ENCODE results near the gene LETM1. TPM values are rescaled to one million over a fixed set of nuclear protein-coding genes. Genes with fewer than 3 reads are reported as not detected.

LETM1 gene
- total RNA-seq, 1 donor from 2014 or later, result 64.1 TPM

GRCh38 chr4:1830642-1831228 lies 25.2 kb downstream of the LETM1 start:
- intact Hi-C loops (cut with micrococcal nuclease), result no loop called here

GRCh38 chr4:1830234-1830633 lies 25.7 kb downstream of the LETM1 start:
- intact Hi-C loops (cut with micrococcal nuclease), result no loop called here

DNA sequence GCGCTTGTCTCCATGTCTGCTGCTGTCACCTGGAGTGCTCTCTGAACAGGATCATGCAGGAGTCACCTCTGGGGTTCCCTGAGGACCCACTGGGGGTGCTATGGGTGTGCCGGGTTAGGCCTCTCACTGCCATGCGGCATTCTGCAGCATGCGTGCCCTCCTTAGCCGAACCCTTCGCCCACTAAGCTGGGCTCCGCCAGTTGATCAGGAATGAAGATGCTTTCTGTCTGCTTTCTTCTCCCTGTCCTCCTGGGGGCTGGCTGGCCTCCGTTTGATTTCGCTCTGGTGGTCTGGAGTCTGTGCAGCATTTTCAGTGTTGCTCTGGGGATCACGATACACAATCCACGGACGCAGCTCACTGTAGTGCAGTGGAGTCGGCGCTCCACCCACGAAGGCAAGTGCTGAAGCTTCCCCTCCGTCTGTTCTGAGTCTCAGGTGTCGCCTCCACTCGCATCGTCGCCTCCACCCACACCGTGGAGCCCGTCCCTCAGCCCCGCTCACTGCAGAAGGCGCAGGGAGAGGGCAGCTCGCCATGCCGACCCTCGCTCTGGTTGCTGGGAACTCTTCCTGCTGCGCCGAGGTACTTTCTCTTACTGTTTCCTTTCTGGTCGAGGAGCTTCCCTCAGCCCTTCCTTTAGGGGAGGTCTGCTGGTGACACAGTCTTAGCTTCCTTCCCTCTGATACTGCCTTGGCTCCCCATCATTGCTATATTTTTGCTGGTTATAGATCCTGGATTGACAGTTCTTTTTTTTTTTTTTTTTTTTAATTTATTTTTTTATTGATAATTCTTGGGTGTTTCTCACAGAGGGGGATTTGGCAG lies 29.2 kb downstream of the LETM1 start:
- intact Hi-C loops (cut with micrococcal nuclease), result no loop called here

GRCh38 chr4:1825326-1825725 lies 30.6 kb downstream of the LETM1 start:
- intact Hi-C loops (cut with micrococcal nuclease), result no loop called here

- intact Hi-C loops (cut with micrococcal nuclease), result no loop called here
Observed at GRCh38 chr4:1824746-1825145, 31.2 kb downstream of the LETM1 start.

DNA sequence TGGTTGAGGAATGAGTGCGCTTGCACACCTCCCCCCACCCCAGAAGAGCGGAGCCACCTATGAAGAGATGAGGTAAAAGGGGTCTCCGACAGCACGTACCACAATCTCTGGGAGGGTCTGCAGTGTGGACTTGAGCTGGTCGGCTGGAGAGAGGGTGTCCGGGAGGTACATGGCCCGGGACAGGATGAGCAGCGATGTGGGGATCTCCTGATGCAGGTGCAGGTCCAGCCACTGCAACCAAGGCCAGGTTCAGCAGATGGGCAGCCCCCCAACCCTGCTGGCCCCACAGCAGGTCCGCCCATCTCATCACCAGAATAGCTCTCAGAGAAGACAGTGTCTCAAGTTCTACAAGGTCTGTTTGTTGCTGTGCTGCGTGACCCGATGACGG lies 32.4 kb downstream of the LETM1 start:
- intact Hi-C loops (cut with micrococcal nuclease), result no loop called here

DNA sequence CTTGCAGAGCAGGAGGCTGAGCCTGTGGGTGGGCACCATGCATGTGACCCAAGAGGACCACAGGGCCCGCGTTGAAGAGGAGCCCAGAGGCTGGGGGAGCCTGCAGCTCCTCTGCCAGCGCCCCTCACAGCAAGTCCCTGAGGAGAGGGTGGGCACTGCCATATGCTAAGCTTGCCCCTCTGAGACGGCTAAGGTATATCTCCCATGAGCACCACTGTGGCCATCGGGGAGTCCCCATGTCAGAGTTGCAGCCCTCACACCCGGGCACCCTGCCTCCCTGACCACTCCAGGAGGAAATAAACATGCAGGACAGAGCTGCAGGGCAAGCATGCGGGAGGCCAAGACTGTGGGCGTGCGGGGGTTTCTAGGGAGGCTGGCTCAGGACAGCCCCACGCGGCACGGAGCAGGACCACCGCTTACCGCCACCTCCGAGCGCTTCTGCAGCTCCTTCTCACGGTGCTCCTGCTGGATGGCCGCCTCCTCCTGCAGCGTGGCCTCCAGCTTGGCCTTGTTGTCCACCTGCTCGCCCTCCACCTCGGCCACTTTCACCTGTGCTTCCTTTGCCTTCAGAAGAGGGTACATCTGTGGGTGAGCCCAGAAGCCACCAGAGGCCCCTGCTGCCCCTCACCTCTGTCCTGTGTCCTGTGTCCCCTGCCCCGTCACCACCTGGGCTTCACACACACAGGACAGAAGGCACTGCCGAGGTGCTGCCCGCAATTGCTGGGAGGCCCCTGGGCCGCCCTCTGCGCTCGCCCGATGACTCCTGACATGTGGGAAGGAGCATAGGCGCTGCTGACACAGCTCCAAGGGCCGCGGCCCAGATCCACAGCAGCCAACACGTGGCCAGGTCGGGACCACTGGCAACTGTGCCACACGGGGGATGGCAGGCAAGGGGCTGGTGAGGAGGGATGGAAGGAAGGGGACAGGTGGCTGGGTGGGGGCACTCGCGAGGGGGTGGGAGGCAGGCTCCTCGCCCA lies 33.1 kb downstream of the LETM1 start:
- intact Hi-C loops (cut with micrococcal nuclease), result no loop called here

DNA sequence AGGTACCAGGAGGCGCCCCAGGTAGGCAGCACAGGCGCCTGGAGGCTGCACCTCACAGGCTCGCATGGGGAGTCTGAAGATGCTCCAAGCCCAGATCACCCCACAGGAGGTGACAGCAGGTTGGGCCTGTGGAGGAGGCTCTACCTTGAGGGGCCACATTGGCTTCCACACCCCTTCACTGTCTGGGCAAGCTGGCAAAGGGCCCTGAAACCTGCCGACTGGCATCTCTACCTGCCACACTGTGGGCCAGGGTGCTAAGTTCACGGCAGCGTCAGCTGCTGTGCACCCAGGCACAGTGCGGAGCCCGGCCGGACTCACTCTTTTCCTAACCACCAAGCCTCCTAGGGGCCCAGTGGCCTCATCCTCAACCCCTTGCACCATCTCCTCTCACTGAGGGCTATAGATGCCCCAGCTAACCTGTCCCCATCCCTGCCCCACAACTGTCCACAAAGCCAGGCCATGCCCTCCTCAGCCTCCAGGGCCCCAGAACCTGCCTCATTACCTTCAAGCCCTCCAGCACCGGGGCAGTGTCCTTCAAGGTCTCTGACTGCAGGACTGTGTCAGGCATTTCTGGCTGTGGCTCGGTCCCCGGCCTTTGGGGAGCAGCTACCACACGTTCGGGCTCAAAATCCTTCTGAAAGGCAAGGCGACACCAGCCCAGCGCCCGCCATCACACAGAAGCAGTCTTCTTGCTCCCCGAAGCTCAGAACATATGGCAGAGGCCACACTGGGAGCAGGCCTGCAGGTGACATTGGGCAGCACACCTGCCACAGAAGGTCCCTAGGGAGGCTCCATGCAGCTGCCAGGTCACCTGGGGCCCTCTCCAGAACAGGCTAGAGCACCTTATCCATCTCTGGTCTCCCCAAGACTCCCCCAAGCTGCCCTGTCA lies 34.0 kb downstream of the LETM1 start:
- intact Hi-C loops (cut with micrococcal nuclease), result no loop called here

- intact Hi-C loops (cut with micrococcal nuclease), result no loop called here
Observed at GRCh38 chr4:1819816-1820215, 36.1 kb downstream of the LETM1 start.

GRCh38 chr4:1819284-1819683 lies 36.7 kb downstream of the LETM1 start:
- intact Hi-C loops (cut with micrococcal nuclease), result no loop called here

- intact Hi-C loops (cut with micrococcal nuclease), result no loop called here
Observed at GRCh38 chr4:1815997-1816860, 39.7 kb downstream of the LETM1 start.

DNA sequence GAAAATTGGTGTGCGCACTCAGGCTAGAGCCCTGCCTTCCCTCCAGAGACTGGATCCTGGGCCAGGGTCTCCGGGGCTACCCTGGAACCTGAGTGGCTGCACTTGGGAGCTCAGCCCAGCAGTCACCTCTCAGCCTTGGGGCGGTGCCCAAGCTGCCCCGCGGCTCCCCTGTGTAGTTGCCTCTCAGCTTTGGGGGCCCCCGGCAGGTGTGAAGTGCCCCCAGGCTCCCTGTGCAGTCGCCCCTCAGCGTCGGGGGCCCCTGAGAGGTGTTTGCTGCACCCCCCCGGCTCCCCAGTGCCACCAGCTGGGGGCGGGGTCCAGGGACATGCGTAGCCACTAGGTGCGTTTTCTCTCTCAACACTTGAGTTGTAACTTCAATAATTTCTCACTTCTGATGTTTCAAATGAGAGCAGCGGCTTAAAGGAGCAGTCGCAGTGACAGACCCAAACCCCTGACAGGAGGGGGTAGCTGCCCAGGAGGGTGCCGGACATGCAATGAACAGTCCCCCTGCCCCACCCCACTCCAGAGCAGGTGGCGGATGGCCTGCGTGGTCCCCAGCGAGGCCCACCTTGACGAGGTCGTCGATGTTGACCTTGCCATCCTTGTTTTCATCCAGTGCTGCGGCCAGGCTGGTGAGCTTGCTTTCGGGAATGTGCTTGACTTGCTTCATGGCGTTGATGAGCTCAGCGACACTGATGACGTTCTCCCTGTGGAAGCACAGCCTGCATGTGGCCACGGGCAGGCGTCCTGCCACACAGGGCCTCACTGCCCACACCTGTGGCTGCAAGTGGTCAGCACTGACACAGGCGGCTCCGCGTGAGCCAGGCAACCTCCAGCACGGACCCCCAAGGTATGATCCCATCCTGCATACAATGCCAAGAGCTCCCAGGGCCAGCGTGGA lies 40.6 kb downstream of the LETM1 start:
- intact Hi-C loops (cut with micrococcal nuclease), result no loop called here

DNA sequence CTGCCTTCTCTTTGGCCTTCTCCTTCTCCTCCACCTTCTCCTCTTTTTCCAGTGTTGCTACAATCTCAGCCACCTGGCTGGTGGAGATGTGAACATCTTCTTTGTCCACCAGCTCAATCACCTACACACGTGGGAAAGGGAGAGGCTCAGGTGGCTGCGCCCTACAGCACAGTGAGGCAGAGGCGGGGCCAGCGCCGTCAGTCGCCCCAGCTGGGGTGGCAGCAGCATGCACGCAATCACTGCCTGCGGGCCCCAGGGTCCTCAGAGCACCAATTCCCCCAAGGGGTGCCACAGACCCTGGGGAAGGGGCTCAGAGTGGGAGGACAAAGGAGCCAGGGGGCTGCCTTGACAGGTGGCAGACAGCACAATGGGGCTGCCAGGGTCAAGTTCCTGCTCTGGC lies 41.5 kb downstream of the LETM1 start:
- intact Hi-C loops (cut with micrococcal nuclease), result no loop called here

DNA sequence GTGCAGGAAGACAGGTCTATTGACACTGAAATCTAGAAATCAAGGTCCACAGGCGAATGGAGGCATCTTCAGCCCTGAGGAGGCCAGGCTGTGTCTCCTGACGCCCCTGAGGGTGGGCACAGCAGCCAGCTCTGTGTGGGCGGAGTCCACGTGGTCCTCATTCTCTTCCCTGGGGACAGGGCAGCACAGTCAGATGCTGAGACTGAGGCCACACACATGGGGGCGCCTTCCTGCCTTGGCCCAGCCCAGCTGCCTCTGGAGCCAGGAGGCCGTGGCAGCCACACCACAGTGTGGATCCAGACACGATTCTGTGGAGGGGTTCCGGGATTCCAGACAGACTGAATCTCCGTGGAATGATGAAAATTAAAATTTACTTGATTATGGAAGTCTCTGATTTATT lies 42.0 kb downstream of the LETM1 start:
- intact Hi-C loops (cut with micrococcal nuclease), result no loop called here

GRCh38 chr4:1813231-1813630 lies 42.7 kb downstream of the LETM1 start:
- intact Hi-C loops (cut with micrococcal nuclease), result no loop called here

GRCh38 chr4:1812720-1813119 lies 43.2 kb downstream of the LETM1 start:
- intact Hi-C loops (cut with micrococcal nuclease), result no loop called here

- intact Hi-C loops (cut with micrococcal nuclease), result no loop called here
Observed at GRCh38 chr4:1810765-1811164, 45.2 kb downstream of the LETM1 start.

DNA sequence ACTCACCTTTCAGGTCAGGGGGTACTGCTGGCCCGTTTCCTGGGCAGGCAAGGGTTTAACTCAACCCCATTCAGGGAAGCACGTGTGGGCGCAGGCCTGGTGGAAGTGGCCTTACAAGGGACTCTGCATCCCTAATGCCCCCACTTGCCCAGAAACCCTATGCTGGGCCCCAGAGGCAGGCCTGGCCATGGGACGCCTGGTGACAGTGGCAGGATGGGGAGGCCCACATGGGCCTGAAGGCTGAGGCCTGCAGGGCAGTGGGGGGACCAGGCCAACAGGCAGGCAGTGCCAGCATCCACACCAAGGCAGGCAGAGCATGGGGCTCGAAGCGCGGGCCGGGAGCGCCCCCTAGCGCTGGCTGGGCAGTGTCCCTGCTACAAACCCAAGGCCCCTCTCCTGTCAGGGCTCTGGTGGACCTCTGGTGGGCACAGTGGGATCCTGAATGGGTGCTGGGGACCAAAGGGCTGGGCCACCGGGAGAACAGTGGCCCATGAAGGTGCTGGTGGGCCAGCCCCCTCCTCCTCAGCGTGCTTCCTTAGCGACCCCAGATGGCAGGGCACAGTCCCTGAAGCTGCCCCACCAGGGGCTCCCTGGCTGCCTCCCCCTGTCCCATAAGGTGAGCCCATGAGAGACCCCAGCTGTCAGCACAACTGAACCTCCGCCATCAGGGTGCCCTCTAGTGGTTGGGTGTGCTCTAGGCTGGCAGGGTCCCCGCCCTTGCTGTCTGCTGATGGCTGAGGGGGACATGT lies 46.0 kb downstream of the LETM1 start:
- intact Hi-C loops (cut with micrococcal nuclease), result no loop called here
